ENCODE data around the gene TM9SF3.

- TF ChIP-seq CTCF (IDR thresholded peaks at IDR 0.05), result no peak
- no peak for TF ChIP-seq POLR2A (IDR thresholded peaks at IDR 0.05)
Observed at GRCh38 chr10:96585736-96586418, 935 bp downstream of the TM9SF3 start.

Measured in body of pancreas (tissue), 4 donors.